COLO668 (cell line): ENCODE results near the gene VPS52.
A peak's percentile ranks its signal among the peaks of the same experiment; 100 is the strongest.

Experiments used
- DNase-seq: peaks from one replicate; lab custom pipeline; 2025; ENCODE audit not compliant: unreplicated experiment; lab: John Stamatoyannopoulos, UW

The VPS52 gene

DNA sequence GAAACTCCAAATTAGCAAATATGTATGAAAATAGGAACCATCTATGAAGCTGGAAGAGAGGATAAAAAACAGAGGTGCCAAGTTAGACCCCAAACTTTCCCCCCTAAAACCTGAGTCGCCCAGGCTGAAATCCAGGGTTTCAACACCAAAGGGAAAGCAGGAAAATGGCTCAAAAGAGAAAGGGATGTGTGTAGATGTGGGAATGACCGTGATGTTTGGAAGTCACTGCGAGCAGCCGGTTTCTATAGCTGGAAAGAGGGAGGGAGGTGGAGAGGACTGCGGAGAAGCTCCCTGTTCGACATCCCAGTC is 58.9 kb downstream of the VPS52 start:
- no peak for DNase-seq

DNA sequence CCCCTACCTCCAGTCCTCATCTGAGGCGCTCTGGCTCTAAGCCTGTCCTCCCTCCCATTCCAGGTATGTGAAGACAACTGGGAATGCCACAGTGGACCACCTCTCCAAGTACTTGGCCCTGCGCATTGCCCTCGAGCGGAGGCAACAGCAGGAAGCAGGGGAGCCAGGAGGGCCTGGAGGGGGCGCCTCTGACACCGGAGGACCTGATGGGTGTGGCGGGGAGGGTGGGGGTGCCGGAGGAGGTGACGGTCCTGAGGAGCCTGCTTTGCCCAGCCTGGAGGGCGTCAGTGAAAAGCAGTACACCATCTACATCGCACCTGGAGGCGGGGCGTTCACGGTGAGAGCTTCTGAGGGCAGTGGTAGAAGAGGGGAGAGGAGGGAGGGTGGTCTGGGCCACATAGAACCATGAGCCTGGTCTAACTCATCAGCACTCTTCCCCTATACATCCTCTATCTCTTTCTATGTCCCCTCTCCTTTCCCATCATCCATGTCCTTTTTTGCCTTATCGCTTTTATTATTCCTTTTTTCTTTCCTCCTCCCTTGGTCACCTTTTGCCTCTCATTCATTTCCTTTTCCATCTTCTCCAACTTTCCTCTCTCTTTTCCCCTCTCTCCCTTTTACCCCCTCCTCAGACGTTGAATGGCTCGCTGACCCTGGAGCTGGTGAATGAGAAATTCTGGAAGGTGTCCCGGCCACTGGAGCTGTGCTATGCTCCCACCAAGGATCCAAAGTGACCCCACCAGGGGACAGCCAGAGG is 59.8 kb downstream of the VPS52 start:
- no peak for DNase-seq

DNA sequence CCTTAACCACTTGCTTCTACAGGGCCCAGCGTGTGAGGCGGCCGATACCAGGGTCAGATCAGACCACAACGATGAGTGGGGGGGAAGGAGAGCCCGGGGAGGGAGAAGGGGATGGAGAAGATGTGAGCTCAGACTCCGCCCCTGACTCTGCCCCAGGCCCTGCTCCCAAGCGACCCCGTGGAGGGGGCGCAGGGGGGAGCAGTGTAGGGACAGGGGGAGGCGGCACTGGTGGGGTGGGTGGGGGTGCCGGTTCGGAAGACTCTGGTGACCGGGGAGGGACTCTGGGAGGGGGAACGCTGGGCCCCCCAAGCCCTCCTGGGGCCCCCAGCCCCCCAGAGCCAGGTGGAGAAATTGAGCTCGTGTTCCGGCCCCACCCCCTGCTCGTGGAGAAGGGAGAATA is 60.5 kb downstream of the VPS52 start:
- no peak for DNase-seq

DNA sequence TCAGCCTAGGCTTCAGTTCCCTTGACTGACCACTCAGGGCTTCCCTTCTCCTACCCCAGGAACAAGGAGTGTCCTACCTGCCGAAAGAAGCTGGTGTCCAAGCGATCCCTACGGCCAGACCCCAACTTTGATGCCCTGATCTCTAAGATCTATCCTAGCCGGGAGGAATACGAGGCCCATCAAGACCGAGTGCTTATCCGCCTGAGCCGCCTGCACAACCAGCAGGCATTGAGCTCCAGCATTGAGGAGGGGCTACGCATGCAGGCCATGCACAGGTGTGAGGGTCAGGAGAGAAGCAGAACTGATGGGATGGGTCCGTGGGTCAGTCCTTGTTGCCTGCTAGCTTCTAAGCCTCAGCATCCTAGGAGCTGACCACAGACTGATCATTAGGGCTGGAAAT is 61.8 kb downstream of the VPS52 start:
- DNase-seq, result no peak

DNA sequence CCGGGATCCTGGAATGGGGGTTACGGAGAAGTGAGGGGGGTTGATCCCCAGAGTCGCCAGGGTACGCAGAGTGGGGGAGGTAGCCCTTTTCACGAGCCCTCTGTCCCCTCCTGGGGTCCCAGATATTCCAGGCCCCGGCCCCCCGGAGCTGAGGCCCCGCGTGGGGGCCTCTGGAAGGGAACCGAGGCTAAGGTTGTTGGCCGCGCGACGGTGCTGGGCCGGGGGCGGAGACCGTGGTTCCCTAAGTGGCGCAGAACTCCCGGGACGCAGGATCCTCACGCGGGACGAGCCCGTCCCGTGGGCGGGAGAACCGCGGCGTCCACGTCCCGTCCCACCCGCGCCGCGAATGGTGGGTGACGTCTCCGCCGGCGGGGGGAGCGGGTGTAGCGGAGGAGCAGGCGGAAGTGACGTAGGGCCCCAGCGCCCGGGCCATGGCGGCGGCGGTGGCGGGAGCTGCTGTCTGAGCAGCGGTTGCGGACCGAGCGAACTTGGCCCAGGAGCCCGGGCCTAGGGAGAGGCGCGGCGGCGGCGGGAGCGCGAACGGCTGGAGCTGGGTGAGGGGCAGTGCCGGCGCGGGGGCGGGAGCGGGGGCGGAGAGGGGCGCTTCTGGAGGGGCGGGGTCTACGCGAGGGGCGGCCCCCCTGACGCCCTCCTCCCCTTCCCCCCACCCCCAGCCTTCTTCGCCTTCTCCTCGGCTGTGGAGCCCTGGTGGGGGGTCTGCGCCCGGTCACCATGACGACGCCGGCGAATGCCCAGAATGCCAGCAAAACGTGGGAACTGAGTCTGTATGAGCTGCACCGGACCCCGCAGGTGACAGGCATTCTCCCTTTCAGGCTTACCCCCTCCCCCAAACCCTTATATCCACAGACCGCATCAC is 63.3 kb downstream of the VPS52 start, which contains the start of gene RING1:
TSS of gene RING1 (plus strand) at position 410 of the 877 bp plus-strand sequence. CDS start at position 733, 323 bp downstream.
- DNase-seq, result peak; percentile 81

DNA sequence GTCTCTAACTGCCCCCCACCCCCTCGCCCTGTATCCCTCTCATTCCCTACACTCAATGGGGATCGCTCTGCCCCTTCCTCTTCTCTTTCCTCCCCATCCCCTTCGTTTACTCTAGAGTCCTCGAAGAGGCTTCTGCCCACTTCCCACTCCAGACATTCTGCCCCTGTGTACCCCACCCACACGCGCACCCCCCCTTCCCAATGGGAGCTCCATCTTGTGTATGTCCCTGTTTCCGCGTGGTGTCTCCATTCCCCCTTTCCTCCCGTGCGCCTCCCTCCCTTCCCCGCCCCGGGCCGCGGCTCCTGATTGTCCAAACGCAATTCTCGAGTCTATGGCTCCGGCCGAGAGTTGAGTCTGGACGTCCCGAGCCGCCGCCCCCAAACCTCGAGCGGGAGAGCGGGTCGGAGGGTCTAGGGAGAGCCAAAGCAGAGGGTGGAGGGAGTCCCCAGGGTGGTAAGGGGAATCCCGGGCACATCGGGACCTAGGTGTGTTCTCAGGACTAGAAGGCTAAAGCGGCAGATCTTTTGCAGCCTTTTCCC is 64.1 kb downstream of the VPS52 start:
- DNase-seq, result peak; percentile 24

GRCh38 chr6:33206864-33207551 is 64.7 kb downstream of the VPS52 start:
- DNase-seq, result no peak

DNA sequence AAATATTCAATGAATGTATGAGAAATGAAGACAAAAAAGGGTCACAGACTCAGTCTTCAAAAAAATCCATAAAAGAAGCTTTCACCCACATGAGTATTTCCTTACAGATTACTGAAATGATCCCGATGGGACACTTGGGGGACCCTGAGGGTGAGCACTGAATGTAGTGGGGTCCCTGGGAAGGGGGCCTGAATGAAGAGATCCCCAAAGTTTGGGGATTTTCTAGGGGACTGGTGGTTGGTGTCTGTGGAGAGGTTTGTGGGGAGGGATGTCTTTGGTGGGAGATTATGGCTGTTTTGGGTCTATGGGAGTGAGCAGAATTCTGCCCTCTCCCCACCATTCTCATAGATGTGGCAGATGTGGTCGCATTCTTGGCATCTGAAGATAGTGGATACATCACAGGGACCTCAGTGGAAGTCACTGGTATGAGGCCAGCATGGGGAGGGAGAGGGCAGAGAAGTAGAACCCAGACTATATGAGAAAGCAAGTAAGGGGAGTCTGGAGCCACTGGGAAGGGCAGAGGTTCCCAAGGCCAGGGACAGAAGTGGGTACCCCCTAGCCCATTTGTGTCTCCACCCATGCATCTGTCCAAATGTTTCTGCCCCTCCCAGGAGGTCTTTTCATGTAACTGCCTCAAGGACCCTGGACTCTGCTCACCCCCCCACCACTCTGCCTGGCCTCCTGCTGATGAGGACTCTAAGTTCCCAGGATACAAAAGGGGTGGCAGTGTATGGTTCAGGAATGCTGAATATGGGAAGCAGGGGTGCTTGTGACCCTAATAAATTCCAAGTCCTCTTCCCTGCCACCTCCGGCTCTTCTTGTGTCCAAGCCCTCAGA is 65.4 kb downstream of the VPS52 start:
- DNase-seq, result no peak

GRCh38 chr6:33205191-33206026 is 66.3 kb downstream of the VPS52 start:
- no peak for DNase-seq

DNA sequence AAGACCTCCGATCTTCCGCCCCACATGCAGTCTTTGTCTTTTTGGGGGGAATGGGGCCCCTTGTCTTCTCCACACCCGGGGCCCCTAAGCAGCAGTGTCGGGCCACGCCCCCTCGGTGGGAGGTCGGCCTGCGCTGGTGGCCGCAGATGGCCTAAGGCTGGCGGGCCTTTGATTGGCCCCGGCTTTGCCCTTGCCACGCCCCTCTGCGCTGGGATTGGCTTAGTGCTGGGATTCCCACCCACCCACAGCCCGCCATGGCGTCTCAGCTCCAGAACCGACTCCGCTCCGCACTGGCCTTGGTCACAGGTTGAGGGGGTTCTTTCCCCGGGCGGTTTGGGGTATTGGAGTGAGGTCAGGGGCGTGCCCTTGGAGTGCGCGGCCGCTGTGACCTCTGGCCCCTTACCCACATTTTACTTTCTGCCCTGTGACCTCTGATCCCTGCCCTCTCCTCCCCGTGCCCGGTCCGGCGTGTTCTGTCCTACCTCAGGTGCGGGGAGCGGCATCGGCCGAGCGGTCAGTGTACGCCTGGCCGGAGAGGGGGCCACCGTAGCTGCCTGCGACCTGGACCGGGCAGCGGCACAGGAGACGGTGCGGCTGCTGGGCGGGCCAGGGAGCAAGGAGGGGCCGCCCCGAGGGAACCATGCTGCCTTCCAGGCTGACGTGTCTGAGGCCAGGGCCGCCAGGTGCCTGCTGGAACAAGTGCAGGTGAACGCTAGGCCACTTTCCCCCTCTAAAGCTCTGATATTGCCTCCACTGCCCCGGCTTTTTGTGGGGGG is 67.1 kb downstream of the VPS52 start, which contains the start of gene HSD17B8:
TSS of gene HSD17B8 (plus strand) at position 241 of the 776 bp plus-strand sequence. CDS start at position 255, 14 bp downstream.
- peak; percentile 91 for DNase-seq

DNA sequence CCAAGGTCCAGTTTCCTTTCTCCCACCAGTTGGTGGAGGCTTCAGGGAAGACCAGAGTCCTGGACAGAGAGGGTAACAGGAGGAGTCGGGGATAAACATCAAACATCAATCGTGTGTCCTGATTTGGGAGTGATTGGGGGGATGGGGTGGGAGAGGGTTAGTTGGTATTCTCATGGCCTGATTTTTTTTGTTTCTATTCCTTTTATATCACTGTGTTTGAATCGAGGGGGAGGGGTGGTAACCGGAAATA is 67.6 kb downstream of the VPS52 start:
- DNase-seq, result no peak

GRCh38 chr6:33203443-33204164 is 68.1 kb downstream of the VPS52 start:
- no peak for DNase-seq

GRCh38 chr6:33202799-33203198 is 68.9 kb downstream of the VPS52 start:
- no peak for DNase-seq

DNA sequence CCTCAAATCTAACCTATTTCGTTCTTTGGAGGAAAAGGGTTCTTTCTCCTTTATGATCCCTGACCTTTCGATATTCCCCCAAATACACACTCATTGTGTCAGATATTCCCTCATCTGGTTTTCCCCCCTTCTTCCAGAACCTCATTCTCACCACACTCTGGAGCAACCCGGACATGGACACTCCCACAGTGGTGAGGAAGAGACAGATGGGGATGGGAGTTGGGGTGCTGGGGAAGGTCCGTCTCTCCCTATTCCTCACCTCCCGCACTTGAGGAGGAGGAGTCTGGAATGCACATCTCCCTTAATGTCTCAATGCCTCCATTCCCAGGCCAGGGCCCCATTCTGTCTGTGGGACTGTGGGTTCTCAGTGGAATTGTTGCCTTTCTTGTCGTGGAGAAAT is 69.7 kb downstream of the VPS52 start:
- DNase-seq, result no peak

GRCh38 chr6:33201147-33201545 is 70.5 kb downstream of the VPS52 start:
- DNase-seq, result no peak
